GM12878 (cell line): ENCODE results near the gene RPS16. TPM values are rescaled to one million over a fixed set of nuclear protein-coding genes. Genes with fewer than 3 reads are reported as not detected.

Experiments
- ASH2L ChIP-seq: fragments of 300-600, 200-600 bp; sonication (generic); IDR thresholded peaks from 2 replicates; pipeline ENCODE4 v1.6.1; 2017; ENCODE audit warnings: low read depth, mild to moderate bottlenecking, borderline replicate concordance
- ATF7 ChIP-seq: fragments of 450-650 bp; IDR thresholded peaks from 2 replicates; pipeline ENCODE4 v1.6.1; 2016; ENCODE audit warnings: low read depth, mild to moderate bottlenecking
- CBX5 ChIP-seq: sonication (generic); IDR thresholded peaks from 2 replicates; pipeline ENCODE4 v1.6.1; 2016; ENCODE audit warnings: low read depth, moderate library complexity, mild to moderate bottlenecking, inconsistent platforms
- CREB1 ChIP-seq: IDR thresholded peaks from 2 replicates; pipeline ENCODE4 v1.6.1; 2012; ENCODE audit warnings: low read depth, mild to moderate bottlenecking, inconsistent platforms
- IKZF1 ChIP-seq: fragments of 450-650 bp; conservative IDR thresholded peaks from 2 replicates; pipeline ENCODE4 v1.6.1; 2017; ENCODE audit warnings: antibody characterized with exemption, mild to moderate bottlenecking
- IRF3 ChIP-seq: fragments of 450-650 bp; IDR thresholded peaks from 2 replicates; pipeline ENCODE4 v1.6.1; 2014; ENCODE audit warnings: mild to moderate bottlenecking
- KDM1A ChIP-seq: fragments of 200-600 bp; sonication (generic); IDR thresholded peaks from 2 replicates; pipeline ENCODE4 v1.6.1; 2016; ENCODE audit warnings: borderline replicate concordance
- KLF5 ChIP-seq: fragments of 450-650 bp; IDR thresholded peaks from 2 replicates; pipeline ENCODE4 v1.6.1; 2014; ENCODE audit warnings: mild to moderate bottlenecking; ENCODE audit not compliant: partially characterized antibody
- MTA2 ChIP-seq: fragments of 450-650 bp; IDR thresholded peaks from 2 replicates; pipeline ENCODE4 v1.6.1; 2016; ENCODE audit warnings: low read depth, mild to moderate bottlenecking, moderate library complexity
- NFYA ChIP-seq: IDR thresholded peaks from 2 replicates; pipeline ENCODE4 v1.6.1; 2011; ENCODE audit warnings: low read depth, mild to moderate bottlenecking, low read length, improper control_type of control experiment, borderline replicate concordance
- RAD21 ChIP-seq: IDR thresholded peaks from 2 replicates; pipeline ENCODE4 v1.6.1; 2011; ENCODE audit warnings: mild to moderate bottlenecking, low read depth, low read length, moderate library complexity; ENCODE audit not compliant: insufficient read depth
- RCOR1 ChIP-seq: conservative IDR thresholded peaks from 2 replicates; pipeline ENCODE4 v1.6.1; 2012; ENCODE audit warnings: low read depth, low read length, improper control_type of control experiment
- RFX5 ChIP-seq: IDR thresholded peaks from 2 replicates; pipeline ENCODE4 v1.6.1; 2011; ENCODE audit warnings: low read depth, low read length, improper control_type of control experiment
- SIN3A ChIP-seq: IDR thresholded peaks from 2 replicates; pipeline ENCODE4 v1.6.1; 2012; ENCODE audit warnings: low read depth, low read length, improper control_type of control experiment
- SMC3 ChIP-seq: IDR thresholded peaks from 2 replicates; pipeline ENCODE4 v1.6.1; 2011; ENCODE audit warnings: low read length, improper control_type of control experiment, borderline replicate concordance
- TBL1XR1 ChIP-seq: IDR thresholded peaks from 2 replicates; pipeline ENCODE4 v1.6.1; 2012; ENCODE audit warnings: low read depth, low read length, improper control_type of control experiment
- ZBTB40 ChIP-seq: fragments of 450-650 bp; IDR thresholded peaks from 2 replicates; pipeline ENCODE4 v1.6.1; 2016; ENCODE audit warnings: mild to moderate bottlenecking, moderate library complexity, borderline replicate concordance
- ZNF687 ChIP-seq: fragments of 450-650 bp; IDR thresholded peaks from 2 replicates; pipeline ENCODE4 v1.6.1; 2017; ENCODE audit warnings: mild to moderate bottlenecking, moderate library complexity
- ZSCAN29 ChIP-seq: fragments of 450-650 bp; IDR thresholded peaks from 2 replicates; pipeline ENCODE4 v1.6.1; 2017; ENCODE audit warnings: mild to moderate bottlenecking, moderate library complexity
- polyA plus RNA-seq, 11 experiments: library from polyadenylated mRNA; depleted of rRNA in 4 of 11; unstranded in 6 of 11; stranded (reverse) in 5 of 11; fragments of >200 nt; fragmentation: Nextera tagmentation in 4 of 11; fragmentation: Illumina TruSeq in 1 of 11; extraction: Ambion mirVana in 4 of 11; extraction: Trizol in 1 of 11; gene quantifications; 1 replicate in 1 of 11; 2 replicates in 10 of 11; pipeline versions ENCODE4 v1.2.1 to v1.2.3, GENCODE V29; 2011 to 2016; ENCODE audit warnings: inconsistent platforms in 2 of 11, missing spikeins in 2 of 11, low read depth in 1 of 11
- total RNA-seq, 4 experiments: library from RNA; depleted of rRNA in 3 of 4; stranded (reverse); fragments of >200 nt in 3 of 4; fragmentation: Illumina TruSeq in 1 of 4; extraction: Trizol in 1 of 4; gene quantifications; 2 replicates each; pipeline versions ENCODE4 v1.2.1 to v1.2.3, GENCODE V29; 2013 to 2021

The RPS16 gene
- total and polyA plus RNA-seq, 10 of the 15 experiments (the other 5 are each of a cell fraction or from before 2014, with no cell fraction given): 148 to 4,810 (median 2,343) TPM

GRCh38 chr19:39397360-39398296 lies 38.1 kb downstream of the RPS16 start (continued):
- TF ChIP-seq IRF3 (no peak), MTA2 (peak; percentile 46; the same call in 1 of the 2 replicates), ATF7 (peak; percentile 57; the same call in 1 of the 2 replicates), SIN3A (peak; percentile 68; the same call in 1 of the 2 replicates), NFYA (no peak), TBL1XR1 (0 out of 2 replicates have a peak, but pooled peaks have one; percentile 14), ZNF687 (peak; percentile 54), KLF5 (peak; percentile 55), RAD21 (peak; percentile 94), CREB1 (no peak), ZSCAN29 (no peak), RFX5 (peak; percentile 35; the same call in 1 of the 2 replicates), SMC3 (peak; percentile 100), KDM1A (no peak), RCOR1 (0 out of 2 replicates have a peak, but pooled peaks have one; percentile 68), ZBTB40 (no peak), ASH2L (no peak), IKZF1 (peak; percentile 52), CBX5 (no peak)
